ENCODE results near the gene ABCA7. TPM values are rescaled to one million over a fixed set of nuclear protein-coding genes. Genes with fewer than 3 reads are reported as not detected.

The ABCA7 gene
- total RNA-seq = 6.5 and 7.7 TPM in 2 replicates

GRCh38 chr19:1039646-1040475, at the start of gene ABCA7:
TSS of gene ABCA7 (plus strand) at chr19:1040107. CDS start at chr19:1041362, 1,255 bp downstream.

GRCh38 chr19:1000095-1000494, 39.8 kb upstream of the ABCA7 start, which contains the start of gene GRIN3B:
TSS of gene GRIN3B (plus strand) at chr19:1000419. CDS start at chr19:1000438, 19 bp downstream.

GRCh38 chr19:1020868-1021425, 19.0 kb upstream of the ABCA7 start, which contains the start of gene TMEM259:
TSS of gene TMEM259 (minus strand) at chr19:1021123. CDS start at chr19:1020996, 127 bp downstream.

GRCh38 chr19:1025960-1026782, 13.7 kb upstream of the ABCA7 start, which contains the start of gene CNN2:
TSS of gene CNN2 (plus strand) at chr19:1026608. CDS start at chr19:1026662, 54 bp downstream.

GRCh38 chr19:1066748-1067340, 26.9 kb downstream of the ABCA7 start, which contains the start of gene ARHGAP45:
TSS of gene ARHGAP45 (plus strand) at chr19:1067167. CDS start at chr19:1067406, 239 bp downstream.

GRCh38 chr19:1094978-1095701, 55.2 kb downstream of the ABCA7 start, which contains the start of gene POLR2E:
TSS of gene POLR2E (minus strand) at chr19:1095375. CDS start at chr19:1095315, 60 bp downstream.

GRCh38 chr19:1103708-1104310, 63.9 kb downstream of the ABCA7 start, which contains the start of gene GPX4:
TSS of gene GPX4 (plus strand) at chr19:1103994. CDS start at chr19:1104044, 50 bp downstream.

Other genes starting within 250 kb of the ABCA7 start
- gene PTBP1, start 242.7 kb upstream of the ABCA7 start, total RNA-seq = 135 and 172 TPM in 2 replicates
- 0.30 TPM in 1 of 2 replicates, not detected in the other for gene PLPPR3, start 218.2 kb upstream of the ABCA7 start, total RNA-seq
- 0.07 TPM in 1 of 2 replicates, not detected in the other for gene AZU1, start 212.3 kb upstream of the ABCA7 start, total RNA-seq
- gene PRTN3, start 199.1 kb upstream of the ABCA7 start, total RNA-seq = 0.07 TPM in 1 of 2 replicates, not detected in the other
- gene ELANE, start 187.8 kb upstream of the ABCA7 start, total RNA-seq = 0.13 TPM in 1 of 2 replicates, not detected in the other
- gene CFD, start 180.4 kb upstream of the ABCA7 start, total RNA-seq = 1.1 and 9.3 TPM in 2 replicates
- 41.2 and 43.0 TPM in 2 replicates for gene MED16, start 146.9 kb upstream of the ABCA7 start, total RNA-seq
- not detected in 2 replicates for gene RNU6-9, start 146.6 kb upstream of the ABCA7 start, total RNA-seq
- 20.3 and 28.8 TPM in 2 replicates for gene R3HDM4, start 126.9 kb upstream of the ABCA7 start, total RNA-seq
- not detected in 2 replicates for gene KISS1R, start 122.8 kb upstream of the ABCA7 start, total RNA-seq
- gene ARID3A, start 114.1 kb upstream of the ABCA7 start, total RNA-seq = 15.4 and 16.1 TPM in 2 replicates
- gene WDR18, start 55.8 kb upstream of the ABCA7 start, total RNA-seq = 26.5 and 34.7 TPM in 2 replicates
- 0.20 and 1.7 TPM in 2 replicates for gene GRIN3B, start 39.7 kb upstream of the ABCA7 start, total RNA-seq
- gene TMEM259, start 19.0 kb upstream of the ABCA7 start, total RNA-seq = 91.7 and 118 TPM in 2 replicates
- gene RNU6-2, start 18.6 kb upstream of the ABCA7 start, total RNA-seq = not detected in 2 replicates
- gene CNN2, start 13.5 kb upstream of the ABCA7 start, total RNA-seq = 200 and 242 TPM in 2 replicates
- gene ARHGAP45, start 27.1 kb downstream of the ABCA7 start, total RNA-seq = 0.65 and 2.1 TPM in 2 replicates
- 103 and 125 TPM in 2 replicates for gene POLR2E, start 55.3 kb downstream of the ABCA7 start, total RNA-seq
- 171 and 174 TPM in 2 replicates for gene GPX4, start 63.9 kb downstream of the ABCA7 start, total RNA-seq
- gene SBNO2, start 134.2 kb downstream of the ABCA7 start, total RNA-seq = 74.7 and 93.6 TPM in 2 replicates
- 76.9 and 77.2 TPM in 2 replicates for gene STK11, start 165.7 kb downstream of the ABCA7 start, total RNA-seq
- gene CBARP, start 197.9 kb downstream of the ABCA7 start, total RNA-seq = 2.3 and 7.7 TPM in 2 replicates
- 24.0 and 32.8 TPM in 2 replicates for gene ATP5F1D, start 201.6 kb downstream of the ABCA7 start, total RNA-seq
- gene MIDN, start 208.5 kb downstream of the ABCA7 start, total RNA-seq = 22.4 and 28.5 TPM in 2 replicates
- 88.7 and 88.8 TPM in 2 replicates for gene CIRBP, start 229.2 kb downstream of the ABCA7 start, total RNA-seq
- 19.2 and 33.3 TPM in 2 replicates for gene FAM174C, start 235.4 kb downstream of the ABCA7 start, total RNA-seq
- gene EFNA2, start 245.8 kb downstream of the ABCA7 start, total RNA-seq = not detected in 2 replicates